Cerebellar nuclear complex (tissue), 1 donor: Measurements from ENCODE around the gene RPL13A.
"Not testable (repeated sequence)": the region's sequence is repeated elsewhere in the genome, so short reads cannot be mapped to it uniquely, and the experiment has no call there.

Source experiments
- DNase-seq, 2 experiments: peaks; one replicate each; lab custom pipeline; 2025; lab: John Stamatoyannopoulos, UW

RPL13A gene

GRCh38 chr19:49456326-49456725, 31.1 kb upstream of the RPL13A start:
- DNase-seq, result no peak

GRCh38 chr19:49458567-49458903, 28.9 kb upstream of the RPL13A start:
- DNase-seq, result no peak

GRCh38 chr19:49459388-49459787, 28.0 kb upstream of the RPL13A start:
- DNase-seq, result no peak

GRCh38 chr19:49461130-49461529, 26.3 kb upstream of the RPL13A start:
- DNase-seq, result not testable (repeated sequence)

- DNase-seq, result no peak
These were observed 25.8 kb upstream of the RPL13A start for GRCh38 chr19:49461656-49462055.

- DNase-seq, result no peak
These were observed 24.9 kb upstream of the RPL13A start for GRCh38 chr19:49462492-49462891.

GRCh38 chr19:49463960-49464740, 23.3 kb upstream of the RPL13A start:
- DNase-seq, result no peak

GRCh38 chr19:49465371-49465770, 22.0 kb upstream of the RPL13A start:
- DNase-seq, result no peak

- DNase-seq, result no peak
These were observed 19.2 kb upstream of the RPL13A start for GRCh38 chr19:49468199-49468598.

- DNase-seq, result no peak
These were observed 18.5 kb upstream of the RPL13A start for GRCh38 chr19:49468746-49469447.

- DNase-seq, result no peak
These were observed 17.4 kb upstream of the RPL13A start for GRCh38 chr19:49469828-49470614.

GRCh38 chr19:49470615-49470978, 16.8 kb upstream of the RPL13A start:
- no peak for DNase-seq

- no peak for DNase-seq
These were observed 14.5 kb upstream of the RPL13A start for GRCh38 chr19:49472936-49473335.

GRCh38 chr19:49473501-49473867, 13.9 kb upstream of the RPL13A start:
- DNase-seq, result not testable (repeated sequence)

- DNase-seq, result no peak
These were observed 13.4 kb upstream of the RPL13A start, which contains the start of gene FLT3LG for GRCh38 chr19:49473868-49474541. TSS of gene FLT3LG (plus strand) at chr19:49474215. CDS start at chr19:49474640, 425 bp downstream.

GRCh38 chr19:49474542-49474924, 12.9 kb upstream of the RPL13A start:
- no peak for DNase-seq

- no peak for DNase-seq
These were observed 12.1 kb upstream of the RPL13A start for GRCh38 chr19:49475191-49475917.

- DNase-seq, result no peak
These were observed 11.2 kb upstream of the RPL13A start for GRCh38 chr19:49475995-49476880.

- no peak for DNase-seq
These were observed 7.3 kb upstream of the RPL13A start for GRCh38 chr19:49479975-49480628.
